ENCODE data around the gene TRPM1.

GRCh38 chr15:31041610-31042009, 59.9 kb downstream of the TRPM1 start:
- no peak for TF ChIP-seq CTCF (IDR thresholded peaks at IDR 0.05)
- no peak for TF ChIP-seq POLR2A (IDR thresholded peaks at IDR 0.05)
